Loucy (cell line): Measurements from ENCODE around the gene BRPF3.

Experiments
- EZH2phosphoT487 ChIP-seq: fragments of 200-600 bp; IDR thresholded peaks from 2 replicates; pipeline ENCODE4 v1.6.1; 2018; ENCODE audit warnings: antibody characterized with exemption, mild to moderate bottlenecking, moderate library complexity, borderline replicate concordance
- TF ChIP-seq, protein P1 (sequence below): fragments of 200-600 bp; sonication (generic); conservative IDR thresholded peaks from 2 replicates; pipeline ENCODE4 v1.5.1; 2014; ENCODE audit warnings: mild to moderate bottlenecking, antibody characterized with exemption, low read length

DNA sequence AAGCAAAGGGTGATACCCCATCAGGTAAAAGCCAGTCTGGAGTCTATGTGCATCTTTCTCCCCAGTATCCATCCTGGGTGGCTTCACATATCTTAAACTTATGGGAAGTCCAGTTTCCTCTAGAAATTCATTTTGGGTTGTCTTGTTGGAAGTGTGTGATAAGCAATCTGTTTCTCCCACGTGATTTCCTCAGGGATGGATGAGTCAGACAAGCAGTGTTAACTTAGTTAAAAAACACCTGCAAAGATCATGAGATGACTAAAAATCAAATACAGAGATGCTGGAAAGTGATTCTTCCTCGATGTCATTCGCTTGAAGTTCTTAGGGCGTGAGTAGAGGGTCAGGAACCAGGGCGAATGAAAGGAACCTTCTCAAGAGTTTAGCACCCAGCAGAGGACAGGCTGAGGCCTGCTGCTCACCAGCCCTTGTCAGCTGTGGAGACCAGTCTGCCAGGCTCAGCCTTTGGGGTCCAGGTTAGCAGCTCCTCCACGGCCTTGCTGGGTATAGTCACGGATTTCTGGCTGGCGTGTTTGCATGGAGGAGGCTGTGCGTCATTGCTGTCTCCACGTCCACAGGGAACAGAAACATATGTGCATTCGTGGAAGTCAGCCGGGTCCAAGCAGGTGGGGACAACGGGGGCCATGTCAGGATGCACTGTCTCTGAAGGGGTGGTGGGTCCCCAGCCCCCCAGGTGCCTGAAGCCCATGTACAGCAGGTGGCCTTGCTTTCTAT, 70.5 kb downstream of the BRPF3 start:
- TF ChIP-seq, protein P1, sequence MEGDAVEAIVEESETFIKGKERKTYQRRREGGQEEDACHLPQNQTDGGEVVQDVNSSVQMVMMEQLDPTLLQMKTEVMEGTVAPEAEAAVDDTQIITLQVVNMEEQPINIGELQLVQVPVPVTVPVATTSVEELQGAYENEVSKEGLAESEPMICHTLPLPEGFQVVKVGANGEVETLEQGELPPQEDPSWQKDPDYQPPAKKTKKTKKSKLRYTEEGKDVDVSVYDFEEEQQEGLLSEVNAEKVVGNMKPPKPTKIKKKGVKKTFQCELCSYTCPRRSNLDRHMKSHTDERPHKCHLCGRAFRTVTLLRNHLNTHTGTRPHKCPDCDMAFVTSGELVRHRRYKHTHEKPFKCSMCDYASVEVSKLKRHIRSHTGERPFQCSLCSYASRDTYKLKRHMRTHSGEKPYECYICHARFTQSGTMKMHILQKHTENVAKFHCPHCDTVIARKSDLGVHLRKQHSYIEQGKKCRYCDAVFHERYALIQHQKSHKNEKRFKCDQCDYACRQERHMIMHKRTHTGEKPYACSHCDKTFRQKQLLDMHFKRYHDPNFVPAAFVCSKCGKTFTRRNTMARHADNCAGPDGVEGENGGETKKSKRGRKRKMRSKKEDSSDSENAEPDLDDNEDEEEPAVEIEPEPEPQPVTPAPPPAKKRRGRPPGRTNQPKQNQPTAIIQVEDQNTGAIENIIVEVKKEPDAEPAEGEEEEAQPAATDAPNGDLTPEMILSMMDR: no peak
- no peak for TF ChIP-seq EZH2phosphoT487
